IMR-90 (cell line): ENCODE results near the gene FABP6. TPM values are rescaled to one million over a fixed set of nuclear protein-coding genes. Genes with fewer than 3 reads are reported as not detected.

Experiments used
- ATAC-seq: fragments of 200-7000 bp; cut with Tn5 transposase; 2 replicates; pipeline ENCODE4 v1.9.1; 2020; ENCODE audit warnings: low read depth, mild to moderate bottlenecking, moderate library complexity
- BruUV-seq: library from RNA; stranded (reverse); fragments of 400-500 nt; replicated peaks from 2 replicates; lab custom pipeline; 2021; lab: Mats Ljungman, UMichigan
- CTCF ChIA-PET: fragments of 300-600 bp; formaldehyde crosslinking; extraction: SDS; loops from one replicate; lab custom pipeline; 2021; ENCODE audit warnings: antibody characterized with exemption; lab: Yijun Ruan, JAX
- POLR2A ChIA-PET: fragments of 300-600 bp; sonication (Branson Sonifier 250); formaldehyde crosslinking; loops from one replicate; lab custom pipeline; 2022; ENCODE audit warnings: antibody characterized with exemption; ENCODE audit not compliant: unreplicated experiment; lab: Charles Lee
- DNase-seq: peaks from one replicate; pipeline ENCODE4 v3.0.0; 2013
- H2AFZ ChIP-seq: replicated peaks from 2 replicates; pipeline ENCODE3; 2013; ENCODE audit warnings: low read length, mild to moderate bottlenecking; ENCODE audit not compliant: poor library complexity
- H2AK5ac ChIP-seq: 2 replicates; pipeline ENCODE4 v1.6.1; 2013; ENCODE audit warnings: low read depth, low read length, inconsistent platforms
- H2AK9ac ChIP-seq: replicated peaks from 2 replicates; pipeline ENCODE3; 2013; ENCODE audit warnings: mild to moderate bottlenecking, low read depth, low read length, moderate library complexity; ENCODE audit not compliant: poor library complexity
- H2BK120ac ChIP-seq: 2 replicates; pipeline ENCODE4 v1.6.1; 2013; ENCODE audit warnings: low read depth, low read length, inconsistent platforms
- H2BK15ac ChIP-seq: 3 replicates; pipeline ENCODE4 v1.6.1; 2013; ENCODE audit warnings: low read depth, low read length, inconsistent platforms
- H2BK20ac ChIP-seq: 2 replicates; pipeline ENCODE4 v1.6.1; 2013; ENCODE audit warnings: low read depth, mild to moderate bottlenecking, inconsistent platforms, low read length, moderate library complexity
- H2BK5ac ChIP-seq: 2 replicates; pipeline ENCODE4 v1.6.1; 2013; ENCODE audit warnings: mild to moderate bottlenecking, low read depth, low read length, inconsistent platforms; ENCODE audit not compliant: poor library complexity, severe bottlenecking
- H3K14ac ChIP-seq: replicated peaks from 2 replicates; pipeline ENCODE4 v1.6.1; 2013; ENCODE audit warnings: low read depth, low read length, inconsistent platforms
- H3K18ac ChIP-seq: 2 replicates; pipeline ENCODE4 v1.6.1; 2013; ENCODE audit warnings: low read depth, low read length, control low read depth
- H3K23ac ChIP-seq: 2 replicates; pipeline ENCODE4 v1.6.1; 2013; ENCODE audit warnings: low read depth, low read length, inconsistent platforms
- H3K27ac ChIP-seq: 2 replicates; pipeline ENCODE4 v1.5.1; 2013; ENCODE audit warnings: mild to moderate bottlenecking, control low read depth, low read length; ENCODE audit not compliant: insufficient read depth
- H3K27me3 ChIP-seq: 2 replicates; pipeline ENCODE4 v1.6.1; 2013; ENCODE audit warnings: low read length; ENCODE audit not compliant: control insufficient read depth, insufficient read depth
- H3K36me3 ChIP-seq: 2 replicates; pipeline ENCODE4 v1.6.1; 2013; ENCODE audit warnings: low read length, mixed read lengths; ENCODE audit not compliant: control insufficient read depth, insufficient read depth
- H3K4ac ChIP-seq: 2 replicates; pipeline ENCODE4 v1.6.1; 2013; ENCODE audit warnings: low read depth, low read length, inconsistent platforms
- H3K4me1 ChIP-seq: 2 replicates; pipeline ENCODE4 v1.6.1; 2013; ENCODE audit warnings: low read length, mixed read lengths; ENCODE audit not compliant: control insufficient read depth, insufficient read depth
- H3K4me2 ChIP-seq: 2 replicates; pipeline ENCODE4 v1.6.1; 2013; ENCODE audit warnings: low read depth, mild to moderate bottlenecking, control low read depth, low read length, moderate library complexity
- H3K4me3 ChIP-seq: 2 replicates; pipeline ENCODE4 v1.5.1; 2013; ENCODE audit warnings: low read depth, mild to moderate bottlenecking, control low read depth, low read length, moderate library complexity; ENCODE audit not compliant: insufficient read depth
- H3K56ac ChIP-seq: 2 replicates; pipeline ENCODE4 v1.6.1; 2013; ENCODE audit warnings: low read length, inconsistent platforms; ENCODE audit not compliant: insufficient read depth; ENCODE audit errors: extremely low read depth
- H3K79me1 ChIP-seq, 2 experiments: 2 replicates each; pipeline ENCODE4 v1.6.1; 2013; ENCODE audit warnings: low read length in 2 of 2, inconsistent platforms in 1 of 2, low read depth in 1 of 2
- H3K9ac ChIP-seq: 2 replicates; pipeline ENCODE4 v1.6.1; 2013; ENCODE audit warnings: low read depth, low read length, control low read depth
- H3K9me1 ChIP-seq: 2 replicates; pipeline ENCODE4 v1.6.1; 2013; ENCODE audit warnings: low read length, inconsistent platforms; ENCODE audit not compliant: insufficient read depth
- H3K9me3 ChIP-seq: 2 replicates; pipeline ENCODE4 v1.6.1; 2013; ENCODE audit warnings: low read length; ENCODE audit not compliant: control insufficient read depth, insufficient read depth
- H4K20me1 ChIP-seq: 2 replicates; pipeline ENCODE4 v1.6.1; 2013; ENCODE audit warnings: low read length, inconsistent platforms; ENCODE audit not compliant: insufficient read depth
- H4K5ac ChIP-seq: 2 replicates; pipeline ENCODE4 v1.6.1; 2013; ENCODE audit warnings: mild to moderate bottlenecking, low read depth, low read length, control low read depth
- H4K8ac ChIP-seq, 2 experiments: 2 replicates each; pipeline ENCODE4 v1.6.1; 2013; ENCODE audit warnings: low read depth in 2 of 2, low read length in 2 of 2, control low read depth in 1 of 2, inconsistent platforms in 1 of 2
- H4K91ac ChIP-seq: 2 replicates; pipeline ENCODE4 v1.6.1; 2013; ENCODE audit warnings: low read depth, low read length, inconsistent platforms; ENCODE audit not compliant: insufficient read depth
- BHLHE40 ChIP-seq: fragments of 150-350 bp; IDR thresholded peaks from 2 replicates; pipeline ENCODE4 v1.6.1; 2016; ENCODE audit warnings: mild to moderate bottlenecking, low read depth, low read length
- CEBPB ChIP-seq: IDR thresholded peaks from 2 replicates; pipeline ENCODE4 v1.6.1; 2012; ENCODE audit warnings: low read depth, low read length, improper control_type of control experiment
- CHD1 ChIP-seq: IDR thresholded peaks from 2 replicates; pipeline ENCODE4 v1.6.1; 2012; ENCODE audit warnings: low read depth, low read length, improper control_type of control experiment
- FOS ChIP-seq: fragments of 150-350 bp; IDR thresholded peaks from 2 replicates; pipeline ENCODE4 v1.6.1; 2016; ENCODE audit warnings: low read depth, low read length
- MAFK ChIP-seq: IDR thresholded peaks from 2 replicates; pipeline ENCODE4 v1.6.1; 2012; ENCODE audit warnings: low read depth, low read length, improper control_type of control experiment
- MAZ ChIP-seq: IDR thresholded peaks from 2 replicates; pipeline ENCODE4 v1.6.1; 2012; ENCODE audit warnings: low read depth, mild to moderate bottlenecking, low read length, improper control_type of control experiment, moderate library complexity, borderline replicate concordance
- MXI1 ChIP-seq: IDR thresholded peaks from 2 replicates; pipeline ENCODE4 v1.6.1; 2012; ENCODE audit warnings: low read depth, mild to moderate bottlenecking, low read length, moderate library complexity, borderline replicate concordance
- NFE2L2 ChIP-seq: fragments of 150-350 bp; IDR thresholded peaks from 2 replicates; pipeline ENCODE4 v1.6.1; 2016; ENCODE audit warnings: low read depth, mild to moderate bottlenecking, low read length
- POLR2A ChIP-seq: IDR thresholded peaks from 2 replicates; pipeline ENCODE4 v1.6.1; 2012; ENCODE audit warnings: mild to moderate bottlenecking, low read depth, low read length
- RAD21 ChIP-seq: IDR thresholded peaks from 2 replicates; pipeline ENCODE4 v1.6.1; 2012; ENCODE audit warnings: low read length, improper control_type of control experiment
- RCOR1 ChIP-seq: IDR thresholded peaks from 2 replicates; pipeline ENCODE4 v1.6.1; 2012; ENCODE audit warnings: mild to moderate bottlenecking, low read length, improper control_type of control experiment; ENCODE audit not compliant: insufficient replicate concordance
- RFX5 ChIP-seq: IDR thresholded peaks from 2 replicates; pipeline ENCODE4 v1.8.0; 2012; ENCODE audit warnings: low read depth, mild to moderate bottlenecking, low read length, moderate library complexity
- SMC3 ChIP-seq: fragments of 150-350 bp; IDR thresholded peaks from 2 replicates; pipeline ENCODE4 v1.6.1; 2016; ENCODE audit warnings: low read depth, mild to moderate bottlenecking, antibody characterized with exemption, low read length, moderate library complexity
- whole genome bisulfite sequencing, 2 experiments: methylation state at CpG; one replicate each; pipeline versions ENCODE4 v1.1.5 to v1.1.7; 2013; ENCODE audit warnings: missing lambda C conversion rate in 2 of 2; ENCODE audit not compliant: insufficient read length in 1 of 2; ENCODE audit errors: extremely low coverage in 2 of 2; 5-methylcytosine and 5-hydroxymethylcytosine counted together
- dilution Hi-C: fragments of 300-500 bp; cut with HindIII; formaldehyde crosslinking; loops from one replicate; pipeline ENCODE4 v1.14.3; 2018; ENCODE audit warnings: low sequenced_read_pairs; ENCODE audit not compliant: unreplicated experiment
- in situ Hi-C: fragments of 300-500 bp; cut with MboI; formaldehyde crosslinking; loops from 3 replicates; pipeline ENCODE4 v1.14.3; 2019; ENCODE audit warnings: low sequenced_read_pairs, inconsistent platforms, mixed read lengths
- intact Hi-C: fragments of 100-400 bp; cut with micrococcal nuclease; formaldehyde crosslinking; loops from 2 replicates; pipeline ENCODE4 v1.10.0; 2022
- polyA plus RNA-seq, 3 experiments: library from polyadenylated mRNA; depleted of rRNA; stranded (reverse); fragments of >200 nt; gene quantifications; 2 replicates each; pipeline ENCODE4 v1.2.3, GENCODE V29; 2012; ENCODE audit warnings: low replicate concordance in 1 of 3
- total RNA-seq: library from RNA; depleted of rRNA; stranded (reverse); fragments of >200 nt; gene quantifications from 2 replicates; pipeline ENCODE4 v1.2.3, GENCODE V29; 2012
- TF ChIP-seq, protein P1 (sequence below): fragments of 150-350 bp; IDR thresholded peaks from 2 replicates; pipeline ENCODE4 v1.6.1; 2016; ENCODE audit warnings: low read depth, mild to moderate bottlenecking, low read length, moderate library complexity, borderline replicate concordance
- TF ChIP-seq, protein P2 (sequence below): fragments of 150-350 bp; IDR thresholded peaks from 2 replicates; pipeline ENCODE4 v1.6.1; 2017; ENCODE audit warnings: mild to moderate bottlenecking, antibody characterized with exemption, low read length, low read depth
- TF ChIP-seq, protein P3 (sequence below): conservative IDR thresholded peaks from 2 replicates; pipeline ENCODE4 v1.5.1; 2012; ENCODE audit warnings: mild to moderate bottlenecking, low read depth, low read length, improper control_type of control experiment

The FABP6 gene
- total and polyA plus RNA-seq, 2 of the 4 experiments (the other 2 are of a cell fraction), result not detected

GRCh38 chr5:160187091-160187490 is 42.2 kb upstream of the FABP6 start:
- Histone ChIP-seq H2BK20ac (no peak overlapping the region), H4K91ac (peak overlapping the region; percentile 66; the same call in 1 of the 2 replicates), H3K23ac (no peak overlapping the region), H2AK5ac (peak overlapping the region; percentile 83), H3K14ac (no peak overlapping the region), H2BK15ac (no peak overlapping the region; the same call in 2 of the 3 replicates), H3K18ac (no peak overlapping the region; the same call in 1 of the 2 replicates), H3K9me3 (no peaks in the 10 kb centered on the region; the same call in 1 of the 2 replicates), H3K4me2 (no peak overlapping the region), H3K9me1 (peaks cover 6% of the 10 kb centered on the region; the same call in 1 of the 2 replicates), H3K27ac (no peak overlapping the region), H4K5ac (no peak overlapping the region), H3K27me3 (no peaks in the 10 kb centered on the region), H4K20me1 (no peaks in the 10 kb centered on the region), H3K79me1 (no peaks in the 10 kb centered on the region), H3K4me1 (peaks cover 5% of the 10 kb centered on the region), H2BK120ac (no peak overlapping the region), H2AK9ac (peak overlapping the region; percentile 49), H3K36me3 (no peaks in the 10 kb centered on the region), H3K9ac (no peak overlapping the region), H2AFZ (peak overlapping the region; percentile 29), H3K4me3 (no peak overlapping the region), H4K8ac (no peak overlapping the region; a peak in 1 of 4 replicates), H2BK5ac (no peak overlapping the region), H3K4ac (no peak overlapping the region), H3K56ac (no peak overlapping the region)
- intact Hi-C loops (no loop called here), in situ Hi-C loops (no loop called here), dilution Hi-C loops (no loop called here)
- ChIA-PET POLR2A (no interaction called here), CTCF (interaction anchor here (0.6 kb wide), 1 partner anchor 79 kb away, joined by 3 read pairs; no protein-coding TSS in a partner anchor)
- DNase-seq (no peak), ATAC-seq (no peak)
- TF ChIP-seq, protein P1, sequence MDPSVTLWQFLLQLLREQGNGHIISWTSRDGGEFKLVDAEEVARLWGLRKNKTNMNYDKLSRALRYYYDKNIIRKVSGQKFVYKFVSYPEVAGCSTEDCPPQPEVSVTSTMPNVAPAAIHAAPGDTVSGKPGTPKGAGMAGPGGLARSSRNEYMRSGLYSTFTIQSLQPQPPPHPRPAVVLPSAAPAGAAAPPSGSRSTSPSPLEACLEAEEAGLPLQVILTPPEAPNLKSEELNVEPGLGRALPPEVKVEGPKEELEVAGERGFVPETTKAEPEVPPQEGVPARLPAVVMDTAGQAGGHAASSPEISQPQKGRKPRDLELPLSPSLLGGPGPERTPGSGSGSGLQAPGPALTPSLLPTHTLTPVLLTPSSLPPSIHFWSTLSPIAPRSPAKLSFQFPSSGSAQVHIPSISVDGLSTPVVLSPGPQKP, result no peak
- TF ChIP-seq RFX5, result no peak
- TF ChIP-seq FOS, result no peak
- TF ChIP-seq, protein P2, sequence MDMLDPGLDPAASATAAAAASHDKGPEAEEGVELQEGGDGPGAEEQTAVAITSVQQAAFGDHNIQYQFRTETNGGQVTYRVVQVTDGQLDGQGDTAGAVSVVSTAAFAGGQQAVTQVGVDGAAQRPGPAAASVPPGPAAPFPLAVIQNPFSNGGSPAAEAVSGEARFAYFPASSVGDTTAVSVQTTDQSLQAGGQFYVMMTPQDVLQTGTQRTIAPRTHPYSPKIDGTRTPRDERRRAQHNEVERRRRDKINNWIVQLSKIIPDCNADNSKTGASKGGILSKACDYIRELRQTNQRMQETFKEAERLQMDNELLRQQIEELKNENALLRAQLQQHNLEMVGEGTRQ, result no peak
- no peak for TF ChIP-seq MXI1
- no peak for TF ChIP-seq CEBPB
- TF ChIP-seq CHD1, result no peak
- TF ChIP-seq, protein P3, sequence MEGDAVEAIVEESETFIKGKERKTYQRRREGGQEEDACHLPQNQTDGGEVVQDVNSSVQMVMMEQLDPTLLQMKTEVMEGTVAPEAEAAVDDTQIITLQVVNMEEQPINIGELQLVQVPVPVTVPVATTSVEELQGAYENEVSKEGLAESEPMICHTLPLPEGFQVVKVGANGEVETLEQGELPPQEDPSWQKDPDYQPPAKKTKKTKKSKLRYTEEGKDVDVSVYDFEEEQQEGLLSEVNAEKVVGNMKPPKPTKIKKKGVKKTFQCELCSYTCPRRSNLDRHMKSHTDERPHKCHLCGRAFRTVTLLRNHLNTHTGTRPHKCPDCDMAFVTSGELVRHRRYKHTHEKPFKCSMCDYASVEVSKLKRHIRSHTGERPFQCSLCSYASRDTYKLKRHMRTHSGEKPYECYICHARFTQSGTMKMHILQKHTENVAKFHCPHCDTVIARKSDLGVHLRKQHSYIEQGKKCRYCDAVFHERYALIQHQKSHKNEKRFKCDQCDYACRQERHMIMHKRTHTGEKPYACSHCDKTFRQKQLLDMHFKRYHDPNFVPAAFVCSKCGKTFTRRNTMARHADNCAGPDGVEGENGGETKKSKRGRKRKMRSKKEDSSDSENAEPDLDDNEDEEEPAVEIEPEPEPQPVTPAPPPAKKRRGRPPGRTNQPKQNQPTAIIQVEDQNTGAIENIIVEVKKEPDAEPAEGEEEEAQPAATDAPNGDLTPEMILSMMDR, result no peak
- TF ChIP-seq MAZ, result no peak
- TF ChIP-seq MAFK, result no peak
- no peak for TF ChIP-seq RAD21
- TF ChIP-seq POLR2A, result no peak
- TF ChIP-seq NFE2L2, result no peak
- TF ChIP-seq BHLHE40, result no peak
- TF ChIP-seq RCOR1, result no peak
- TF ChIP-seq SMC3, result no peak
- BruUV-seq, result no TSS peak
- 100% methylated on average over 1 of the region's 5 CpGs; no CpG with 5 or more reads in 1 of the 2 experiments for WGBS, 2 experiments
